ENCODE data around the gene GLYATL3. TPM values are rescaled to one million over a fixed set of nuclear protein-coding genes. Genes with fewer than 3 reads are reported as not detected.

Gene GLYATL3
- total RNA-seq, 1 experiment from 2014 or later: not detected

GRCh38 chr6:49565261-49565660 is 65.5 kb downstream of the GLYATL3 start:
- Histone ChIP-seq H3K4me3 (ENCODE audit: low read length) (no peak overlapping the region), H3F3A (ENCODE audit: low read length, unreplicated experiment) (no peaks in the 10 kb centered on the region), H3K9ac (ENCODE audit: low read length) (peak overlapping the region; percentile 30; the same call in 1 of the 2 replicates), H3K79me2 (ENCODE audit: low read length) (no peaks in the 10 kb centered on the region), H4K20me1 (ENCODE audit: low read length) (no peaks in the 10 kb centered on the region), H3K4me2 (ENCODE audit: low read length) (peak overlapping the region; percentile 68; the same call in 1 of the 2 replicates), H3K27ac (ENCODE audit: low read length) (peak overlapping the region; percentile 82), H3K4me1 (ENCODE audit: insufficient read depth, low read length) (peaks cover 18% of the 10 kb centered on the region), H3K27me3 (ENCODE audit: low read length) (no peaks in the 10 kb centered on the region), H3K36me3 (ENCODE audit: low read depth, low read length) (no peaks in the 10 kb centered on the region), H2AFZ (ENCODE audit: low read length) (no peak overlapping the region), H3K9me3 (ENCODE audit: low read length) (no peaks in the 10 kb centered on the region), H3K9me2 (replicated peaks; ENCODE audit: low read length) (no peaks in the 10 kb centered on the region)
- intact Hi-C loops (cut with micrococcal nuclease): no loop called here
- ATAC-seq (no peak), DNase-seq (no peak)
- ChIA-PET POLR2A (ENCODE audit: unreplicated experiment) (no interaction called here), CTCF (interaction anchor here (1.4 kb wide), 1 partner anchor 12 kb away, joined by 4 read pairs; no protein-coding TSS in a partner anchor)
- BruUV-seq (replicated peaks): no TSS peak
- TF ChIP-seq EZH2phosphoT487 (IDR thresholded peaks at IDR 0.05; ENCODE audit: borderline replicate concordance, low read length): no peak
- TF ChIP-seq CTCF (conservative IDR thresholded peaks at IDR 0.05; ENCODE audit: low read depth, low read length): no peak
- no peak for TF ChIP-seq EZH2 (IDR thresholded peaks at IDR 0.05; ENCODE audit: low read length, unreplicated experiment)

- Histone ChIP-seq H3K27ac (ENCODE audit: low read length) (peak overlapping the region; percentile 82), H2AFZ (ENCODE audit: low read length) (peak overlapping the region; percentile 53), H3K4me3 (ENCODE audit: low read length) (peak overlapping the region; percentile 21; the same call in 1 of the 2 replicates), H3K4me1 (ENCODE audit: insufficient read depth, low read length) (peaks cover 22% of the 10 kb centered on the region), H3K27me3 (ENCODE audit: low read length) (no peaks in the 10 kb centered on the region), H3K9ac (ENCODE audit: low read length) (peak overlapping the region; percentile 49), H3F3A (ENCODE audit: low read length, unreplicated experiment) (no peaks in the 10 kb centered on the region), H3K9me3 (ENCODE audit: low read length) (no peaks in the 10 kb centered on the region), H4K20me1 (ENCODE audit: low read length) (no peaks in the 10 kb centered on the region), H3K79me2 (ENCODE audit: low read length) (no peaks in the 10 kb centered on the region), H3K36me3 (ENCODE audit: low read depth, low read length) (no peaks in the 10 kb centered on the region), H3K4me2 (ENCODE audit: low read length) (peak overlapping the region; percentile 68), H3K9me2 (replicated peaks; ENCODE audit: low read length) (no peaks in the 10 kb centered on the region)
- intact Hi-C loops (cut with micrococcal nuclease): loop anchor here (2.0 kb wide), 1 partner anchor 15 kb away; the partner anchor contains the start of gene C6orf141
- peak; percentile 81 for ATAC-seq
- ChIA-PET CTCF (interaction anchor here (1.4 to 1.7 kb wide), 2 partner anchors 12 to 34 kb away, joined by 4 to 6 read pairs; no protein-coding TSS in a partner anchor), POLR2A (ENCODE audit: unreplicated experiment) (no interaction called here)
- BruUV-seq (replicated peaks): no TSS peak
- peak; percentile 65 for DNase-seq
- no peak for TF ChIP-seq EZH2phosphoT487 (IDR thresholded peaks at IDR 0.05; ENCODE audit: borderline replicate concordance, low read length)
- no peak for TF ChIP-seq EZH2 (IDR thresholded peaks at IDR 0.05; ENCODE audit: low read length, unreplicated experiment)
- no peak for TF ChIP-seq CTCF (conservative IDR thresholded peaks at IDR 0.05; ENCODE audit: low read depth, low read length)
Measured at GRCh38 chr6:49565855-49566254, 66.1 kb downstream of the GLYATL3 start.

GRCh38 chr6:49570474-49571079 is 70.9 kb downstream of the GLYATL3 start:
- H3K4me3 ChIP-seq (ENCODE audit: low read length): no peak overlapping the region
- BruUV-seq (replicated peaks): no TSS peak
- H3F3A ChIP-seq (ENCODE audit: low read length, unreplicated experiment): no peaks in the 10 kb centered on the region
- H3K4me2 ChIP-seq (ENCODE audit: low read length): peak overlapping the region; percentile 32
- intact Hi-C loops (cut with micrococcal nuclease): loop anchor here (1.0 to 2.0 kb wide), 2 partner anchors 36 to 38 kb away; no protein-coding TSS in a partner anchor
- ATAC-seq (peak; percentile 51), DNase-seq (peak; percentile 66)
- H3K9me2 ChIP-seq (replicated peaks; ENCODE audit: low read length): no peaks in the 10 kb centered on the region
- H3K4me1 ChIP-seq (ENCODE audit: insufficient read depth, low read length): peaks cover 17% of the 10 kb centered on the region
- H3K9ac ChIP-seq (ENCODE audit: low read length): no peak overlapping the region
- no peaks in the 10 kb centered on the region for H4K20me1 ChIP-seq (ENCODE audit: low read length)
- H3K27ac ChIP-seq (ENCODE audit: low read length): no peak overlapping the region
- no peaks in the 10 kb centered on the region for H3K27me3 ChIP-seq (ENCODE audit: low read length)
- peak overlapping the region; percentile 72 for H2AFZ ChIP-seq (ENCODE audit: low read length)
- CTCF ChIA-PET: interaction anchor here (2.1 kb wide), 1 partner anchor 38 kb away, joined by 11 read pairs; no protein-coding TSS in a partner anchor
- no peaks in the 10 kb centered on the region for H3K36me3 ChIP-seq (ENCODE audit: low read depth, low read length)
- POLR2A ChIA-PET (ENCODE audit: unreplicated experiment): no interaction called here
- H3K9me3 ChIP-seq (ENCODE audit: low read length): no peaks in the 10 kb centered on the region
- H3K79me2 ChIP-seq (ENCODE audit: low read length): no peaks in the 10 kb centered on the region
- TF ChIP-seq EZH2phosphoT487 (IDR thresholded peaks at IDR 0.05; ENCODE audit: borderline replicate concordance, low read length): no peak
- peak; percentile 69 for TF ChIP-seq CTCF (conservative IDR thresholded peaks at IDR 0.05; ENCODE audit: low read depth, low read length)

All from PC-3 (cell line).